Stimulated activated CD4-positive, alpha-beta T cell treated with anti-CD3 and anti-CD28 coated beads, Interleukin-4, amount 100 ng/mL, for 24 hours (primary cell): ENCODE measurements around the gene ERP27.

ENCODE experiments used
- DNase-seq: peaks from one replicate; pipeline ENCODE4 v3.0.0-alpha.2; 2020

Gene ERP27

DNA sequence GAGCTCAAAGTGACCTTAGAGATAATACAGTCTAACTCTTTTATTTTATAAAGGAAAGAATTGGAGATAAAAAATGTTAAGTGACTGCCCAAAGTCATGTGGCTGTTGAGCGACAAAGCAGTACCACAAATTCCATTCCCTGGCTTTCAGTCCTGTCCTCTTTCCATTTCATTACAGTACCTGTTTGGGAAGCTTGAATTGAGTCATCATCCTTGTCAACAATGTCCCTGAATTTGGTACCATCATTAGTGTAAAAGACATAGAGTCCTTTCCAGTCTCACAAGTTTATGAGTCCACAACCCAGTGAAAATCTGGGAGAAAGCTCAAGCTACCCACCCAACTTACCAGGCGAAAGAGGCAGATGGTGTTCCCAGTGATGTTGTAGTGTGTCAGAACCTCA, 3.8 kb downstream of the ERP27 start:
- no peak for DNase-seq

DNA sequence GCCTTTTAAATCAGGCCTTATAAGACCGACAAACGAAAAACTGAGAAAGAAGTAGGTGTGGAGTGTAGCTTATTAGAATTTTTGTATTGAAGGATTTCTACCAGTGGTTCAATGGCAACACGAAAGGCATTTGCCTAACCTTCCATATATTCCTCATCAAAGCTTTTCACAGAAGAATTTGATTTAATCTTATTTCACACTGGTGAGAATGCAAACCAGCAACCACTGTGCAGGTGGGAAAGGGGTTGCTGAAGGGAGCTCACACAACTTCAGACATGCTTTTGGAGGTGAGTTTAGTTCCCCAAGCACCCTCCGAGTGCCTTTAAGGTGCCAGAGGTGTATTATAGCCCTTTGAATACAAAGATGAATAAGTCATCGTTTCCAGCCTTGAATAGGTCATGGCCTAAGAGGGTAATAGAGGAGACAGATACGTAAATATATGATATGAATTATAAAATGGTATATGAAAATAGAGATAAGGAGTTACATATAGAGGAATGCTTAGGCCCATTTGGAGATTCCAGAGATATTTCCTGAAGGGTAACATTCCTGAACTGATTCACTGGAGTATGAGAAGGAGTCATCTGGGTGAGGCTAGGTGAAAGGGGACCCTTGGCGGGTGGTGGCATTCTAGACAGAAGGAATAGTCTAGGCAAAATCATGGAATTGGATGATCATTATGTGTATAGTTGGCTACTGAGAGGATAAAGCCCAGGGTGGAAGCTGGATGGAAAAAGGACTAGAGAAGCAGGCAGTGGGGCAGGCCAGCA, 6.4 kb downstream of the ERP27 start:
- DNase-seq, result no peak

DNA sequence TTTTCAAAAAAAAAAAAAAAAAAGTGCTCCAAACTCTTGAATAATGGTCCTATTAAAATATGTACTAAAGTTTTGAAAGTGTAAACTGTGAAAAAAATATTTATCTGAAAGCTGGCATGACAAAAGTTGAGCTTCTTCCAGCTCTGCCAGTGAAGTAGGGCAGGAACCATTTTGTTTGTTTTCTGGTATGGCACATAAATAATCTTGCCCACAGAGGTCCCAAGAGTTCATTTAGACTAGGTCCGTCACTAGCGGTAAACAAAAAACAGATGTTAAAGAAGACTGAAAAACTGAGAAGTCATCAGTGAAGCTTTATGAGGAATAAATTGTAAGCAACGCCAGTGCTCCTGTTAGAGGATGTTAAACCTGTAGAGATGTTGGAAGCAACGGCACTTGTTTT, 7.0 kb downstream of the ERP27 start:
- no peak for DNase-seq

DNA sequence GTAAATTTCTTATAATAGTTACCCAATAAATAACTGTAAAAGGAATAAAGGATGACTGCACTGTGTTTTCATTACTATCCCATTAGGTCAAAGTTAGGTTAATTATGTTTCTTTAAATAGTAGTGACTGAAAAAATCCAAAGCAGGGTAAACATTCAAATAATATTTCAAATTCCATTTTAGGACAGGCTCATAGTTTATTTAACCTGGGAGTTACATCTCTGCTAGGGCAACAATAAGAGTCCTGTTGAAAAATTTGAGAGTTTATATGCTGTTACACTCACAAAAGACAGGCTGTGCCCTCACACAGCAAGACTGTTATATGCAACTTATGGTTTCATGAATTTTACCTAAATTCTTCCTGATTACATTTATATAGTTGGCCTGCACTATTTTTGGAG, 8.0 kb downstream of the ERP27 start:
- DNase-seq, result no peak

DNA sequence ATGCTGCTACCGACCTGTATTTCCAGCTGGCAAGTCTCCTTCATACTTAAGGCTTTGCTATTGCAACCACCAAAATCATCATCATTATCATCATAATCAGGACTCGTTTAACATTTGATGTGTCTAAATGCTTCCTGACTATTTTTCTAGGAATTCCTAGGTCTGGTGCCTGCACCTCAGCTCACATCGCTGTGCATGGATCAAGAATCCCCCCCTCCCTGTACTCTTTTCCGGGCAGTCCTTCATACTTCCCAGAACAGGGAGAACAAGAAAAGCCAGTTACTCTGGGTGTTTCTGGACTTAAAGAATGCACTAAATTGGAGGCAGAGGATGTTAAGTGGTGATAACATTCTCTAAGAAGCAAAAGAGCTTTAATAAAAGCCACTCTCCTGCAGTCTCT, 9.4 kb downstream of the ERP27 start:
- DNase-seq, result no peak

DNA sequence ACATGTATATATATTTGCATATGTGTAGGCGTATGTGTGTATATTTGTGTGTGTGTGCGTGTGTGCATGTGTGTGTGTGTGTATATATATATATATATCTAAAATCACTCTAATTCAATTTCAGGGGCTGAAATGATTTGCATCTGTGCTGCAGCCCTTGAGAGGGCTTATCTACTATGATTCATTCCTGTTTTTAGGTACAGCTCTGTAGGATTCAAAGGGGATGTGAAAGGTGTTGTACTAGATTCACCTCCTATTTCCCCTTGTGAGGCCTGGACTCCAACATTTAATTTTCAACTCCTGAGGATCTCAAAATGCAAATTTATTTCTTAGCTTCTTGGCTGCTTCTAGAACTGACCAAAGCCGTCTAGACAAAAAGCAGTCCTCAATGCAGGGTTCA, 11.1 kb downstream of the ERP27 start:
- no peak for DNase-seq

DNA sequence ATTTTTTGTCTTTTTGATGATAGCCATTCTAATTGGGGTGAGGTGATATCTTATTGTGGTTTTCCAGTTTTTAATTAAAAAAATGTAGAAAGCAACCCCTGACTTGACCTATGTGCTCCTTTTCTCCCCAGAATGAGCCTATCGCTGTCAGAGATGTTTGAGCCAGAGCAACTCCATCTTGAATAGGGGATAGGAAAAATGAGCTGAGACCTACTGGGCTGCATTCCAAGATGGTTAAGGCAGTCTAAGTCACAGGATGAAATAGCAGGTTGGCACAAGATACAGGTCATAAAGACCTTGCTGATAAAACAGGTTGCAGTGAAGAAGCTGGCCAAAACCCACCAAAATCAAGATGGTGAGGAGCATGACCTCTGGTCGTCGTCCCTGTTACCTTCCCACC, 13.8 kb downstream of the ERP27 start:
- no peak for DNase-seq

DNA sequence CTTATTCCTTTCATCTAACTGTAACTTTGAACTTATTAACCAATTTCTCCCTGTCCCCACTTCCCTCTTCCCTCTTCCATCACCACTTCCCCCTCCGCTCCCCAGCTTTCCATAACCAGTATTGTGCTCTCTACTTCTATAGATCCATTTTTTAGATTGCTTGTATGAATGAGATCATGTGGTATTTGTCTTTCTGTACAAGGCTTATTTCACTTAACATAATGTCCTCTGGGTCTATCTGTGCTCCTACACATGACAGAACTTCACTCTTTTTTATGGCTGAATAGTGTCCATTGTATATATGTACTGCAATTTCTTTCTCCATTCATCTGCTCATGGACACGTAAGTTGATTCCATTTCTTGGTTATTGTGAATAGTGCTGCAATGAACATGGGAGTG, 14.4 kb downstream of the ERP27 start:
- no peak for DNase-seq

DNA sequence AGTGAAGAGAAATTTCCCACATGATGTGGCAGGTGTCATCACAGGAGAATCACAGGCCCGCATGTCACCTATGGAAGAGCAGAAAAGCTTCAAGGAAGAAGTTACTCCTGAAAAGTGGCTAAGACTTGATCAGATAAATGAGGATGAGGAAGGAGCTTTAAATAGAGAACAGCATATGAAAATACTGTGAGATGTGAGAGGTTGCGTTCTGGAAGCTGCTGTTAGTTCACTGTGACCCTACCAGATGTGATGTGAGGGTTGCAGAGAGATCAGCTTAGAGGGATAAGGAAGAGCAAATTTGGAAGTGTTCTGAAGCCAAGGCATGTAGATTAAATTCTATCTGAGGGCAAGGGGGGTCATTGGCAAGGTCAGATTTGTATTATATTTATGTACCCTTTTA, 17.1 kb downstream of the ERP27 start:
- DNase-seq, result no peak

DNA sequence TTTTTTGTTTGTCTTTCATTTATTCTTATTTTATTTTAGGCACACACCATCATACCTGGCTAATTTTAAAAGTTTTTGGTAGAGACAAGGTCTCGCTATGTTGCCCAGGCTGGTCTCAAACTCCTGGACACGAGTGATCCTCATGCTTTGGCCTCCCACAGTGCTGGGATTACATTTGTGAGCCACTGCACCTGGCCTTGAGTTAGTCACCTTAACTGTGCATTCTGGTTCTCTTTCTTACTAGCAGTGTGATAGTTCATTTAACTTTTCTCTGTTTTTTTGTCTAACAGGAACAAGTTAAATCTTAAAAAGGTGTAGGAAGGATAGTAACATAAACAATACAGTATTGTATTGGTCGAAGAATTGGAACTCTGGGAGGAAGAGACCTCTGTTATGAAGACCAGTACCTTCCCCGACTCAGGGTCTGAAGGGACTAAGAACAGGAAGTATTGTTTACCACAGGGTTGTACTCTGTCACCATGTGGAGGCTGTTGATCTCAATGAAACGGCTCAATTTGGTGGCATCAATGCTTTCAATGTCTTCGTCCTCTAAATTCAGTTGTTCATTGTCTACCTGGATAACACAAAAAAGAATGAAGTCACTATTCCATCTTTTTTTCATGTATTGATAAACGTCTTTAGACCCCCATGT, 17.7 kb downstream of the ERP27 start:
- no peak for DNase-seq

DNA sequence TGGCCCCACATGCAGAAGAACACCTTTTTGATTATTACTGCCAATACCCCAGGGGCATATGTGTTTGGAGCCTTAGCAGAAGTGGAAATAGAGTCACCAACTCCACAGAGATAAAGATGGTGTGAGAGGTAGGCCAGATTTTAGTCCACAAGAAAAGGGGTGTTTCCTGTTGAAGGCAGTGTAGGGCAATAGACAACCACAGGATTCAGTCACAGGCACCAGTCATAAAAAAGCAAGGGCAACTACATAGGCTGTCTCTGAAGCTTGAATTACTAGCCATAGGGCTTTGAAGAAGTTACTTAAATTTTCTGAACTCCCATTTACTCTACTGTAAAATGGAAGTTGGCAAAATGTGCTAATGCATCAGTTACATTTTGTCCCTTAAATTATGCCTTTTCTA, 18.9 kb downstream of the ERP27 start:
- no peak for DNase-seq

DNA sequence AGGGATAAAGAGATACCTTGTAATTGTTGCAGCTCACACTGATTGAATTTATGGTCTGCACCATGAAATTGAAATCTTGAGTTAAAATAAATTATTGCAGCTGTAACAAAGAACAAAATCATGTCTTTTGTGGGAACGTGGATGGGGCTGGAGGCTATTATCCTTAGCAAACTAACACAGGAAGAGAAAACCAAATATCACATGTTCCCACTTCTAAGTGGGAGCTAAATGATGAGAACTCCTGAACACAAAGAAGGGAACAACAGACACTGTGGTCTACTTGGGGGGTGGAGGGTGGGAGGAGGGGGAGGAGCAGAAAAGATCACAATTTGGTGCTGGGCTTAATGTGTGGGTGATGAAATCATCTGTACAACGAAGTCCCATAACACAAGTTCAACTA, 22.6 kb downstream of the ERP27 start:
- DNase-seq, result no peak

DNA sequence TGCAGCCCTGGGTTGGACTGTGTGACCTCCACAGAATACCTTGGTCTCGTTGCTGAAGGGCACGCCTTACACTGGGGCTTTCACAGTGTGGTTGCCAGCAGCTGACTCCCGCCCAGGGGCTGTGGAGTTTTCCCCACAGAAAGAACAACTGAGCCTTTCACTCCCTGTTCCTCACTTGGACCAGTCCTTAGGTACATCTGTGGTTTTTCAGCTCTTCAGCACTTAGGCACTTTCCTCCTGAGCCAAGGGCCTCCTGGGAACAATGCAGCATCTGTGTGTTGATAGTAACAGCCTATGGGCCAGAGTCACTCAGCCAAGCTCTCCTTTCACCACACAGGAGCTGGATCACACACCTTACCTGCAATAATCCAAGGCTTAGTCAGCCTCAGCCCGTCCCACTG, 25.0 kb downstream of the ERP27 start:
- DNase-seq, result no peak

DNA sequence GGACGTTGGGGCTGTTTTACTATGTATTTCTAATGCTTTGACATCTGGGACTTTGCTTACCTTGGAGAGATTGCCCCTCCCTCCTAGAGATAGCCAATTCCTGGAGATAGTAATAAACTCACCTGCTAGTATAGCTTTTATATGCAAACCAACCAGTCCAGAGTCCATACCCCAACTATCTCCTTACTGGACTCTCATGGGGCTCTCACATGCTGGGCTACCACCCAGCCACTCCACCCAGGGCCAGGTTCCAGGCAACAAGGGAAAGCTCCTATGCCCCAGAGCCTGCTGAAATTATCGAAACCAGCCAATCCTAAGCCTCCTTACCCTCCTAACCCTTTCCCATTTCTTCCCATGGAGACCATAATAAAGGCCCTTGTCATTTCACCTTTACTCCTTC, 27.2 kb downstream of the ERP27 start:
- DNase-seq, result no peak

DNA sequence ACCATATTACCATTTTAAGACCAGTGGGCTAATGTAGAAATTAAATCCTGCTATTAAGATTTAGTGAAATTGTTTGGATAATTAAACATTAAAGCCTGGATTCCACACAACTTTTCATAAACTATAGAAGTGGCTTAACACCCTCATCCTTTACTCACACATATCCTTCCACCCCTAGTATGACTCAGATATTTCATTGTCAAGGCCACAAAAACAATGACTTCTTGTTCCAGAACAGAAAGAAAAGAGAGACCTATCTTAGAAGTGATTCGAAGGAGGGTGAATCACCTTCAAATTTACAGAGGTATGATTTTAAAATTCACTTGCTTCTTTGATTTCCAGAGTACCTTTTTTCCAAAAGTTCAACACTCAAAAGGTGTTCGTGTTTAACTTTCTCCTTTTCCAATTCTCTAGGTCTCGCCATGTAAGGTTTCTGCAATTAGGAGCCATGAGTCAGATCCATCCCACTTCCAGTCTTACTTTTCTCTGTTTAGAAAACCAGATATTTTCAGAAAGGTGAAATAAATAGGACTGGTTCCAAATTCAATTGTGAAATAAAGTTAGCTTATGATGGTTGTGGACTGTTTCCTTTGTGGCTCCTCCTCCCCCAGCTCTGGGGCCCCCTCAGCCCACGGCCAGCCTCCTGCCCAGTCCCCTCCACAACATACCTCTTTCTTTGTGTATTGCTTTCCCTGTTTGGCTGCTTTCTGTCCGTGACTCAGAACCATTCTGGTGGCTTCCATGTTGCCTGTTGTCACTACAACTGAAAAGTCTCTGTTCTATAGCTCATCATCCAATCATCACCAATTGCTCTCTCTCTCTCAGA, 28.0 kb downstream of the ERP27 start:
- DNase-seq, result peak; percentile 44

DNA sequence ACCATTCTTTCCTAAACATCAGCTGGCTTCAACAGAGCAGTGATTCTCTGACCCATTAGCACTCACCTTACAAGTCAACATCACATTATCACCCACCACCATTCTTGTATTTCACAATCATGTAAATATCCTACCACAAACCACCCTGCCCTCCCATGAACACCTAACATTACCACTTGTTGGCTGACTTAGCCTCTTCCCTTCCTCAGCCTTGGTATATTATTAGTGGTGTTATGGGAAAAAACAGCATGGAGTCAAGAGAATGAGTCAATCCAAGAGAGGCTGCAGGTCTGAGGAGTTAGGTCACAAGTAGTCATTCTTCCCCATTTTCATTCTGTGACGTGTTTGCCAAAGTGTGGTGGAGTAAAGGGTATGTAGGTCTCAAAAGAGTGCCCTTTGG, 30.4 kb downstream of the ERP27 start:
- DNase-seq, result no peak

DNA sequence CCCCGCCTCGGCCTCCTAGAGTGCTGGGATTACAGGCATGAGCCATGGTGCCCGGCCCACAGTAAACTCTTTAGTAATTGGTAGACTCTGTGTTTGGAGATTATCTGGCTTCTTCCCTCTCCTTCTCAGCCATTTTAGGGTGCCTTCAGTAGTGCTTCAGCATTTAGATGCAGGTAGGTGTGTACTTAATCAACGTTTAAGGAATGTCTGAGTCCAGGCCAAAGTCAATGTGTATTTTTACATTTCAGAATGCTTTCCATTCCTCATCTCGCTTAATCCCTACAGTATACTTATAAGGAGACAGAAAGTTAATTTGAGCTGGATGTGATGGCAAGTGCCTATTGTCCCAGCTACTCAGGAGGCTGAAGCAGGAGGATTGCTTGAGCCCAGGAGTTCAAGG, 32.2 kb downstream of the ERP27 start:
- no peak for DNase-seq

DNA sequence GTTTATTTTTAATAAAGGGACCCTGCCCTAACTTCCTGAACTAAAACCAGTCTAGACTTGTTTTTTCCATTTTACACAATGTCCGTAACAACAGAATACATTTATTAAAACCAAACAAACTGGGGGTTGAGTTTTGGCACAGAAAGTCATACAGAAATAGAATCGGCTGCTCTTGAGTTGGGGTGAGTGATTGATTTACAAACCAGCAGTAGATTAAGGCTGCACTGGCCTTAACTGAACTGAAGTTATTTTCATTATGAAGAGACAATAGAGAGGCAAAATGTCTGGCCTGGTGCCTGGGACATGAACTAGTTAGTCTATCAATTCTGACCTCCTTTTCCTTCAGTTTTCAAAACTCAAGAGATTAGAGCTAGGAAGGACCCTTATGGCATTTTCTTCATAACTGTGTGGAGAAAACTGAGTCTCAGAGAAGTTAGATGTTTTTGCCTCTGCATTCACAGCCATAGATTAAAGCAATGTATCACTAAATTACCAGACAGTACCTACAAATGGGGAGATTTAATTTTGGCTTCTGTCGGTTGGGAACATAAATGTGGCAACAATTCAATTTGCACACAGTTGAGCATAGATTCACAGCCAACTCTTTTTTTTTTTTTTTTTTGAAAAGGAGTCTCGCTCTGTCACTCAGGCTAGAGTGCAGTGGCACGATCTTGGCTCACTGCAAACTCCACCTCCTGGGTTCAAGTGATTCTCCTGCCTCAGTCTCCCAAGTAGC, 32.9 kb downstream of the ERP27 start:
- no peak for DNase-seq

DNA sequence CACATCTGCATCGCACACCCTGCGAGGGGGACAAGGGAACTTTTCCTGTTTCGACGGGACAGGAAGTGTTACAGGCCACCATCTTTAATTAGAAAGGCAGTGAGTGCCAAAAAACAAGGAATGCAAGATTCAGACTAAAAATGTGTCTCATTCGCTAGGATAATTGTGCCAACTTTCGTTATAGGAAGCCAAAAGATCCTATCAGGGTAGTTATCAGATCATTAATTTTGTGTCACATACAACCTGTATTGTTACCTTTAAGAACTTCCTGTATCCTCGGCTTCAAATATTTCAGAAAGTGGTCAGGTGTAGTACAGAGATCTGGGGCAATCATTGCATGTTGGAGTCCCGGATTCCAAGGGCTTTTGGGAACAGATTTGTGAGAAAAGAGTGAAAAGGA, 33.5 kb downstream of the ERP27 start:
- no peak for DNase-seq

DNA sequence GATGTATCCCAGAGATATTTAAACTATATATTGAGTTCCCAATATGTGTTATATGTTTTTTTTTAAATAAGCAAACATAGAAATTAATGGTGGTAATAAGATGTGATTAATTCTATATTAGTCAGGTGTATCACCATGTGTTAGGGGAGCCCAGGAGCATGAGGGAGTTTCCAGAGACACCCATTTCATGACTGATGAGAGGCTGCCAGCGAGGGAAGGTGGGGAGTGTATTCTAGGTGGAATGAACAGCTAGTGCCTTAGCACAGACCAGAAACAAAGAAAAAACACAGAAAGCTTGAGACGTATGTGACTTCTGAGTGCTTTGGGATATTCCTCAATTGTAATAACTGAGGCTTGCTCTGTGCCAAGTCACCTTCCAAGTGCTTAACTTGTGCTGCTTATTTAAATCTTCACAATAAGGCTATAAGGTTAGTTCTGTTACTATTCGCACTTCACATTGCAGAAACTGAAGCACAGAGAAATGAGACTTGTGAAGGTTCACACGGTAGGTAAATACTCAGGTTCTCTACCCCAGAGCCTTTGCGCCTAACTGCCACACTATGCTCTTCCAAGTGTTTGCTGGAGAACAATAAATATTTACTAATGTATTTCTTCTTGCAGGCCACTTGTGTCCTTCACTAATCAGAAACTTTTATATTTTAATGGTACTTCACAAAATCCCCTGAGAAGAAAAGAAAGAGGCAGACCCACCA, 34.8 kb downstream of the ERP27 start:
- no peak for DNase-seq

DNA sequence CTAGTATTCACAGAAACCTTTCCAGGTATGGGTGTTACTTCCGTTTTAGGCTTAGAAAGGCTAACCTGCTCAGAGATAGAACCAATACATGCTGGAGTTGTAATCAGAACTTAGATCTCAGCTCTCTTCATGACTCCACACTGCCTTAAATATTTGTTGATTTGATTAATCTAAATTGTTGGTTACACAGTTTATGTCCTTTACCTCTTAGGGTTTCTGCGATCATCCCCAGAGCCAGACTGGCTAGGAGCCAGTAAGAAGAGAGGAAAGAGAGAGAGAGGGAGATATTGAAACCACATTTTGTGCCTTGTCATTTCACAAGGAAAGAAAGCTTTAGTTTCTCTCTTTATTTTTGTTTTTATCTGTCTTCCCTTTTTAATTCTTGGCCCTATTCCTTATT, 35.9 kb downstream of the ERP27 start:
- DNase-seq, result no peak

DNA sequence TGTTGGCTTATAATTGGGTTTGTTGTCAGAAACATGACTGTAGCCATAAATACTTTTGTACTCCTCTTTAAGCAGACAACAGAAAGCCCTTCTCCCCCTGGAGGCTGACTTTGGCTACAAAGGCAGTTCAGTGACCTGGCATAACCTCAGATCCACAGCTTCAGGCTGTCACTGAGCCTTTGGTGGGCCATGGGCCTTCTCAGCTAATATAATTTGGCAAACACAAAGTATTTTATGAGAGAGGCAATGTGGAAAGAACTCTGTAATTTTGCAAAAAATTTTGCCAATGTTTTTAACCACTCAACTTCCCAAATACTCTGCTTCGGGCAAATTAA, 37.1 kb downstream of the ERP27 start:
- DNase-seq, result no peak
